Natural killer cell (primary cell): Measurements from ENCODE around the gene NDUFA13. TPM values are rescaled to one million over a fixed set of nuclear protein-coding genes. Genes with fewer than 3 reads are reported as not detected.

Experiments
- ATAC-seq, 3 donors: fragments of 150-1000 bp in 2 of 3; fragments of 200-7000 bp in 1 of 3; cut with Tn5 transposase; 1 replicate in 1 of 3; 2 replicates in 2 of 3; pipeline ENCODE4 v1.10.0; 2021; ENCODE audit warnings: mild to moderate bottlenecking in 2 of 3, moderate library complexity in 2 of 3
- DNase-seq, 2 donors: peaks; one replicate each; pipeline versions ENCODE4 v3.0.0 to v3.0.0-alpha.2; 2013 to 2021; ENCODE audit warnings: mixed read lengths in 1 of 2
- H3K27ac ChIP-seq: one replicate; pipeline ENCODE4 v1.5.1; 2013; ENCODE audit warnings: mild to moderate bottlenecking, low read length
- H3K27me3 ChIP-seq: one replicate; pipeline ENCODE4 v1.6.1; 2013; ENCODE audit warnings: low read length; ENCODE audit not compliant: control insufficient read depth, insufficient read depth
- H3K36me3 ChIP-seq: one replicate; pipeline ENCODE4 v1.6.1; 2013; ENCODE audit warnings: low read length; ENCODE audit not compliant: control insufficient read depth, insufficient read depth
- H3K4me1 ChIP-seq: one replicate; pipeline ENCODE4 v1.6.1; 2013; ENCODE audit warnings: low read length; ENCODE audit not compliant: control insufficient read depth, insufficient read depth
- H3K4me3 ChIP-seq: one replicate; pipeline ENCODE4 v1.5.1; 2013; ENCODE audit warnings: low read length
- H3K9me3 ChIP-seq: one replicate; pipeline ENCODE4 v1.6.1; 2013; ENCODE audit warnings: low read length; ENCODE audit not compliant: control insufficient read depth, insufficient read depth
- H3K27ac Mint-ChIP-seq, 2 donors: one replicate each; pipeline ENCODE4 v1.8.0; 2022; ENCODE audit warnings: mild to moderate bottlenecking in 2 of 2, mixed read lengths in 2 of 2, moderate library complexity in 1 of 2
- H3K27me3 Mint-ChIP-seq, 2 donors: one replicate each; pipeline ENCODE4 v1.8.0; 2022; ENCODE audit warnings: low read depth in 2 of 2, mixed read lengths in 2 of 2
- H3K36me3 Mint-ChIP-seq: one replicate; pipeline ENCODE4 v1.8.0; 2022; ENCODE audit warnings: mixed read lengths
- H3K4me1 Mint-ChIP-seq, 2 donors: one replicate each; pipeline ENCODE4 v1.8.0; 2022; ENCODE audit warnings: mixed read lengths in 2 of 2
- H3K4me3 Mint-ChIP-seq: one replicate; pipeline ENCODE4 v1.8.0; 2022; ENCODE audit warnings: mild to moderate bottlenecking, moderate library complexity, mixed read lengths
- H3K9me3 Mint-ChIP-seq, 2 donors: one replicate each; pipeline ENCODE4 v1.8.0; 2022; ENCODE audit warnings: mixed read lengths in 2 of 2
- WGBS: methylation state at CpG from one replicate; pipeline ENCODE4 v1.1.7; 2013; ENCODE audit warnings: missing lambda C conversion rate; ENCODE audit not compliant: insufficient coverage; 5-methylcytosine and 5-hydroxymethylcytosine counted together
- intact Hi-C: fragments of 100-400 bp; cut with micrococcal nuclease; formaldehyde crosslinking; loops from one replicate; pipeline ENCODE4 v1.14.2; 2022
- total RNA-seq, 4 donors: library from RNA; stranded (reverse); fragments of 120-200 nt in 1 of 4; gene quantifications; one replicate each; pipeline versions ENCODE4 v1.2.3 to v1.2.4, GENCODE V29; 2013 to 2022
- TF ChIP-seq, protein P1 (sequence below): fragments of 200-600 bp; IDR thresholded peaks from one replicate; pipeline ENCODE4 v1.8.0; 2022; ENCODE audit warnings: antibody characterized with exemption

NDUFA13 gene
- total RNA-seq, 3 donors from 2014 or later (not counting 1 experiment from before 2014, with no cell fraction given): 165 to 191 (median 188) TPM

DNA sequence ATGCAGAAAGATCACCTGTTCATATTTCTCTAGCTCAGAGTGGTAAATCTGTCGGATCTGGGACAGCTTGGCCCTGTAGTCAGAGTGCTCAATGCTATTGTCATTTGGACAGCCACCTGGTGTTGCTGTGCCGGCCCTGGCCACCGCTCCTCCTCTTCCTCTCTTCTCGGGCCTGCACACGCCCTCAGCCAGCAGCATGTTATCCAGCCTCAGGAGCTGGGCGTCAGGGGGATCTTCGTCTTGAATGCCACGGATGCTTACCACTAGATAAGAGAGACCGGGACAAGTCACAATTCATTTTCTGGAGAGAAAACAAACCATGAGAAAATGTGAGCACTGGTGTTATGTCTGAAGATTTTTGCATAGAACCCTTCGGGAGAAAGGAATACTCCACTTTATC, 54.5 kb downstream of the NDUFA13 start:
- Histone ChIP-seq H3K27me3 (no peaks in the 10 kb centered on the region), H3K4me3 (no peak overlapping the region), H3K27ac (no peak overlapping the region), H3K4me1 (no peaks in the 10 kb centered on the region), H3K9me3 (no peaks in the 10 kb centered on the region), H3K36me3 (no peaks in the 10 kb centered on the region)
- peaks cover 0 to 4% of the 10 kb centered on the region in 2 donors for H3K4me1 Mint-ChIP-seq
- H3K27ac Mint-ChIP-seq: no peak overlapping the region
- H3K9me3 Mint-ChIP-seq: no peaks in the 10 kb centered on the region
- no peak overlapping the region for H3K4me3 Mint-ChIP-seq
- intact Hi-C loops: no loop called here
- WGBS: 91% methylated on average over 10 of the region's 10 CpGs
- TF ChIP-seq, protein P1, sequence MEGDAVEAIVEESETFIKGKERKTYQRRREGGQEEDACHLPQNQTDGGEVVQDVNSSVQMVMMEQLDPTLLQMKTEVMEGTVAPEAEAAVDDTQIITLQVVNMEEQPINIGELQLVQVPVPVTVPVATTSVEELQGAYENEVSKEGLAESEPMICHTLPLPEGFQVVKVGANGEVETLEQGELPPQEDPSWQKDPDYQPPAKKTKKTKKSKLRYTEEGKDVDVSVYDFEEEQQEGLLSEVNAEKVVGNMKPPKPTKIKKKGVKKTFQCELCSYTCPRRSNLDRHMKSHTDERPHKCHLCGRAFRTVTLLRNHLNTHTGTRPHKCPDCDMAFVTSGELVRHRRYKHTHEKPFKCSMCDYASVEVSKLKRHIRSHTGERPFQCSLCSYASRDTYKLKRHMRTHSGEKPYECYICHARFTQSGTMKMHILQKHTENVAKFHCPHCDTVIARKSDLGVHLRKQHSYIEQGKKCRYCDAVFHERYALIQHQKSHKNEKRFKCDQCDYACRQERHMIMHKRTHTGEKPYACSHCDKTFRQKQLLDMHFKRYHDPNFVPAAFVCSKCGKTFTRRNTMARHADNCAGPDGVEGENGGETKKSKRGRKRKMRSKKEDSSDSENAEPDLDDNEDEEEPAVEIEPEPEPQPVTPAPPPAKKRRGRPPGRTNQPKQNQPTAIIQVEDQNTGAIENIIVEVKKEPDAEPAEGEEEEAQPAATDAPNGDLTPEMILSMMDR: no peak
- H3K36me3 Mint-ChIP-seq: no peaks in the 10 kb centered on the region
- DNase-seq (no peak), ATAC-seq (no peak)
- no peaks in the 10 kb centered on the region for H3K27me3 Mint-ChIP-seq

DNA sequence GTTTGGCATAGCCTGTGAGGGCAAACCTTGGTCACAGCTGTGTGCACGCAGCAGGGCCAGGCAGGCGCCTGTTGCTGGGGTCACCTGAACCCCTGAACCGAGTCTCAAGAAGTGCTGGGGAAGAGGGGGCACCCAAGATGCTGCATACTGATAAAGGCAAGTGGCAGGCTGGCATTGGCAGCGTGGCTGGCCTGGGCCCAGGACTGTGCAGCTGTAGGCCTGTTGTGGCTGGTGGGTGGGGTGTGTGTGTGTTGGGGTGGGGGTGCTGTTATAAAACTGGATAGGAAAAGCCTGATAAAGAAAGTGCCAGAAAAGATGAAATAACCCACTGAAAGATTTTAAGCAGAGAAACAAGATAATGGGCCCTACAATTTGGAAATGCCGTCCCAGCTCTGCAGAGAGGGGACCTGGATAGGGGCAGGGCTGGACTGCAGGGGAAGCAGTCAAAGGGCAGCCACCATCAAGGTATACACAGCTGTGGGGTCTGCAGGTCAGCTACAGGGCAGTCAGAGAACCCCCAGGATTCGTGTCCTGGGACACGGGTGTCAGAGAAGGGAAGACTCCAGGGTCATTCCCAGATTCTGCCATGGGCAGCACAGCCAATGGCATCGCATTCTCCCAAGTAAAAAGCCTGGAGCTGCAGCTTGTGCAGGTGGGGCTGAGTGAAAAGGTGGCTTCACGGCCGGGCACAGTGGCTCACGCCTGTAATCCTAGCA, 55.2 kb downstream of the NDUFA13 start:
- no peaks in the 10 kb centered on the region for H3K27me3 Mint-ChIP-seq
- 85% methylated on average over 11 of the region's 11 CpGs for WGBS

DNA sequence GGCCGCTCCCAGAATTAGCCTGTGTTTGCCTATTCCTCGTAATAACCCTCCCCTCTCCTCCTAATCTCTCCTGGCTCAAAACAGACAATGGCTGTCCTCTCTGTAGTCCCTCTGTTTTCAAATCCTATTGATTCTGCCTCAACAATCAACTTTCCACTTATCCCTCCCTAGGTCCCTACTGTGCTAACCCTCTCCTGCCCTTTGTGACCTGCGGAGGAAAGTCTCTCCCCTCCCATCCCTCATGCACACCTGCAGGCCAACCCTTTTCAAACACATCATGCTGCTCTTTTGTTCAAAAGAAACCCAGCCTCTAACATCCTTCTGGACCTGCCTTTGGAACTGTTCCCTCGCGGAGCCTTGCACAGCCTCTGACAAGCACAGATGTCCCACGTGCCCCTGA, 59.4 kb downstream of the NDUFA13 start:
- Histone ChIP-seq H3K36me3 (no peaks in the 10 kb centered on the region), H3K9me3 (no peaks in the 10 kb centered on the region), H3K27me3 (no peaks in the 10 kb centered on the region), H3K27ac (no peak overlapping the region), H3K4me1 (no peaks in the 10 kb centered on the region), H3K4me3 (no peak overlapping the region)
- Mint-ChIP-seq H3K9me3 (no peaks in the 10 kb centered on the region), H3K36me3 (no peaks in the 10 kb centered on the region), H3K27me3 (no peaks in the 10 kb centered on the region), H3K27ac (no peak overlapping the region), H3K4me1 (peaks cover 0 to 5% of the 10 kb centered on the region in 2 donors), H3K4me3 (no peak overlapping the region)
- TF ChIP-seq, protein P1: no peak
- 93% methylated on average over 6 of the region's 6 CpGs for WGBS
- intact Hi-C loops: no loop called here
- ATAC-seq (no peak), DNase-seq (no peak)

More for the DNA sequence above, 55.2 kb downstream of the NDUFA13 start:
- Histone ChIP-seq H3K27ac (no peak overlapping the region), H3K9me3 (no peaks in the 10 kb centered on the region), H3K4me3 (no peak overlapping the region), H3K36me3 (no peaks in the 10 kb centered on the region), H3K27me3 (no peaks in the 10 kb centered on the region), H3K4me1 (no peaks in the 10 kb centered on the region)
- ATAC-seq (no peak), DNase-seq (no peak)
- TF ChIP-seq, protein P1: no peak
- intact Hi-C loops: no loop called here
- H3K4me3 Mint-ChIP-seq: no peak overlapping the region
- no peaks in the 10 kb centered on the region for H3K9me3 Mint-ChIP-seq
- H3K4me1 Mint-ChIP-seq: peaks cover 0 to 5% of the 10 kb centered on the region in 2 donors
- no peak overlapping the region for H3K27ac Mint-ChIP-seq
- no peaks in the 10 kb centered on the region for H3K36me3 Mint-ChIP-seq

Other genes with a start within 250 kb of the NDUFA13 start
- not detected for gene TM6SF2, start 242.9 kb upstream of the NDUFA13 start, total RNA-seq
- gene SUGP1, start 195.7 kb upstream of the NDUFA13 start, total RNA-seq: 10 to 100 TPM; 64.7 to 86.5 (median 75.8) TPM
- gene MAU2, start 195.4 kb upstream of the NDUFA13 start, total RNA-seq: 100 to 1,000 TPM; 144 to 164 (median 151) TPM
- 100 to 1,000 TPM; 209 to 232 (median 230) TPM for gene GATAD2A, start 110.5 kb upstream of the NDUFA13 start, total RNA-seq
- gene TSSK6, start 677 bp upstream of the NDUFA13 start, total RNA-seq: 1 to 10 TPM; 2.2 to 2.5 (median 2.3) TPM
- 1 to 10 TPM; 4.0 to 6.0 (median 4.3) TPM for gene YJEFN3, start 12.7 kb downstream of the NDUFA13 start, total RNA-seq
- under 1 TPM; 0.05 to 0.20 (median 0.11) TPM for gene CILP2, start 22.0 kb downstream of the NDUFA13 start, total RNA-seq
- gene PBX4, start 102.5 kb downstream of the NDUFA13 start, total RNA-seq: 10 to 100 TPM; 10.7 to 15.9 (median 11.1) TPM
- gene LPAR2, start 112.0 kb downstream of the NDUFA13 start, total RNA-seq: 10 to 100 TPM; 52.1 to 81.5 (median 56.4) TPM
- 100 to 1,000 TPM; 134 to 188 (median 150) TPM for gene GMIP, start 127.4 kb downstream of the NDUFA13 start, total RNA-seq
- gene ATP13A1, start 147.5 kb downstream of the NDUFA13 start, total RNA-seq: 10 to 100 TPM; 58.1 to 73.2 (median 67.7) TPM
- gene ZNF101, start 152.6 kb downstream of the NDUFA13 start, total RNA-seq: 10 to 100 TPM; 35.7 to 58.7 (median 41.0) TPM
- 10 to 100 TPM; 12.7 to 18.6 (median 14.0) TPM for gene ZNF14, start 216.9 kb downstream of the NDUFA13 start, total RNA-seq